HG03066 (cell line): ENCODE results near the gene GPN2.

Source experiments
- ATAC-seq: cut with Tn5 transposase; IDR thresholded peaks from one replicate; pipeline ENCODE4 v1.9.1; 2021; ENCODE audit warnings: low read depth; ENCODE audit not compliant: unreplicated experiment

GPN2 gene

DNA sequence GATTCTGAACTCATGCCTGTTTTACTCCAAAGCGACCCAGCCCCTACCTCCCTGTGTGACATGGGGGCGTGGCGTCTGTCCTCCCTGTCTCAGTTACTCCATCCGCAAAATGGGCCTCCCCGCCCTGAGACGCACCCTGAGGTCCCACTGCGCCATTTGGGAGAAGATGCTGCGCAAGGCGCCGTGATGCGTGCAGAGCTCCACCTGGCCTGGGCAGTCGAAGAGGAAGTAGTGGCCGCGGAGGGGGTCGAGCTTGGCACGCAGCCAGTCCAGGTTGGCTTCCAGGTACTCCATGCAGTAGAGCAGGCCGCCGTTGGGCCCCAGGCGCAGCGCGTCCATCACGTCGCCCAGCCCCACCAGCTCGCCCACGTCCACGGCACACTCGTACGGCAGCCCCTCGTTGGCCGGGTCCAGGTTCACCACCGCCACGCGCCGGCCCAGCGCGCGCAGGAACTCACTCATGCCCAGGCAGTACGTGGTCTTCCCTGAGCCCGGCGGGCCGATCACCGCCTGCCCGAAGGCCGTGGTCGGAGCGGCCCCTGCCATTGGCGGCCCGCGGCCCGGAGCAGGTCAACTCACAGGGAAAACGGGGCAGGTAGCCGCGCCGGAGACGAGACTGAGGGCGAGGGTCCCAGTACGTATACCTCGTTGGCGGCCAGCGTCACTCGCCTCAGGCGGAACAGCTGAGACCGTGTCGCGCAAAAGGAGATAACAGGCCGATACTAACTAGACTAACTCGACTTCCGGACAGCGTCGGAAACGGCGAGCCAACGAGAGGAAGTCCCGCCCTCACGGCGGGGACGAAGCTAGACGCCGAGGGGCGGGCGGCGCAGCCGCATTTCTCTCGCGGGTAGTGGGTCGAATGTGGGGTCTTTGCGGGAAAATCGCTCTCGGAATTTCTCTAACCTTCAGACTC is at the start of gene GPN2:
Gene GPN2 (minus strand): TSS at position 733 of the 916 bp plus-strand sequence. CDS start 187 bp downstream, at position 546.
- peak; percentile 92 for ATAC-seq

DNA sequence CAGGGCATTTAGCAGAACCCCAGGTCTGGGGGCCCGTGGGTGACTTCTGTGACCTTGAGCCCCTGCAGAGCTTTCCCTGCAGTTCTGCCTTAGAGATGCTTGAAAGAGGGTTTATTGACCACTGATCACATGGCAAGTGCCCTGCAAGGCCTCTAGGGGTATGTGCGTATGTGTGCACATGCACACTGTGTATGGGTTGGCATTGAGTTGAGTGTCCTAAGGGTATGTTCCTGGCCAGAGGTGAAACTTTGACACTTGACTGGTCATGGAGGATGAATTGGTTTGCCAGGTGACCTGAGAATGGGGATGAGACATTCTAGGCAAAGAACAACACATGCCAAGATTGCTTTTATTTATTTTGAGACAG is 48.6 kb upstream of the GPN2 start:
- ATAC-seq: no peak

- ATAC-seq: no peak
Observed at GRCh38 chr1:26938004-26938658, 48.0 kb upstream of the GPN2 start.

DNA sequence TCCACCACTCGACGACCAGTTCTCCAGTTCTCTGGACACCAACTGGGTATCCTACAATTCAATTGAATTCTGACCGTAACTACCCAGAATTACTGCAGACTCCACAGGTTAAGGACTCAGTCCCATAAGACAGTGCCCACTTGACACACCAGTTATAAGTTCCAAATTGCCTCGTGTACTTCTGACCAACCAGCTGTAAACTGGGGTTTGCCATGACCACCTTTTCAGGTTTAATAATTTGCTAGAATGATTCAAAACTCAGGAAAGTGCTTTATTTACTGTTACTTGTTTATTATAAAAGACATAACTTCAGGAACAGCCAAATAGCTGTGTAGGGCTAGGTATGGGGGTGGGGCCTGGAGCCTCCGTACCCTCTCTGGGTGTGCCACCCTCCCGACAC is 46.7 kb upstream of the GPN2 start:
- ATAC-seq: no peak

DNA sequence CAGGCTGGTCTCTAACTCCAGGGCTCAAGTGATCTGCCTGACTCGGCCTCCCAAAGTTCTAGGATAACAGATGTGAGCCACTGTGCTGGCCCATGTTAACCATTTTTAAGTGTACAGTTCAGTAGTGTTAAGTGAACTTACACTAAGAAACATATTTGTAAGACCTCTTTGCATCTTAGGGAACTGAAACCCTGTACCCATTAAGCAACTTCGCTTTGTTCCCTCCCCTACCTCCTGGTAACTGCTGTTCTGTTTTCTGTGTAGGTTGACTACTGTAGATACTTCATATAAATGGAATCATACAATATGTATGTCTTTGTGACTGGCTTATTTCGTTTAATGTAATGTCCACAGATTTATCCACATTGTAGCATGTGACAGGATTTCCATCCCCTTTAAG is 42.4 kb upstream of the GPN2 start:
- peak; percentile 54 for ATAC-seq

DNA sequence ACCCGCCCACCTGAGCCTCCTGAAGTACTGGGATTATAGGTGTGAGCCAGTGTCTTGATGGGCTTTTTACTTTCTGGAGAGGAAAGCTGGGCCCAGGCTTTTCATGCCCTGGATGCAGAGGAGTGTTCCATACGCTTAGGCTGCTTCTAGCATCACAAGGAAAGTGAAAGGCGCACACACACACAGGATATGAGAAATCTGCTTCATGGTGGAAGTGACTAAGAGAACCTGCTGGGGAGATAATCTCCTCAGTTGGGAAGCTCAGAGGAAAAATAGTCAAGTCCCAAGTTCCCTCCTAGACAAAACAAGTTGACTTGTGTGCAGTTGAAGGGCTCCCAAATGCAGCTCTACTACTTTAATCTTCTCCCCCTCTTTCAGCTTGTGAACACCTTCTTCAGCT is 33.6 kb upstream of the GPN2 start:
- ATAC-seq: no peak

DNA sequence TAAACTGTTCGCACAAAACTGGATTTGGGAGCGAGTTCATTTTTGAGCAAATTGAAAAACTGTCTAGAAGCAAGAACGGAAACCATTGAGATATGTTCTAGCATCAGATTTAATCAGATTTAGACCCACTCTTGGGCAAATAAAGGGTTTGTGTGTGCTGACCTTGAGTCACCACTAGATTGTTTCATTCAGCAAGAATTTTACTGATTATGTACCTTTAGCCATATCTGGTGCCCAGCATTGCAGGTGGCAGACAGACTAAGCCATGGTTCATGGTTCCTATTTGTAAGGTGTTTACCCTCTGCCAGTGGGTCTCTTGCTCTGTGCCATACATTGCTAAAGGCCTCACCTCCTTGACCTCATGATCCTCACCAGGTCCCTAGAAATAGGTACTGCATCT is 32.8 kb upstream of the GPN2 start:
- no peak for ATAC-seq

- ATAC-seq: no peak
Observed at GRCh38 chr1:26922431-26922729, 32.3 kb upstream of the GPN2 start.

GRCh38 chr1:26921540-26922430 is 31.7 kb upstream of the GPN2 start, which contains the start of gene NUDC:
Gene NUDC, plus strand, starts transcription at chr1:26921743. Its CDS starts 106 bp downstream, at chr1:26921849.
- peak; percentile 98 for ATAC-seq

- ATAC-seq: no peak
Observed at GRCh38 chr1:26921126-26921539, 31.1 kb upstream of the GPN2 start.

DNA sequence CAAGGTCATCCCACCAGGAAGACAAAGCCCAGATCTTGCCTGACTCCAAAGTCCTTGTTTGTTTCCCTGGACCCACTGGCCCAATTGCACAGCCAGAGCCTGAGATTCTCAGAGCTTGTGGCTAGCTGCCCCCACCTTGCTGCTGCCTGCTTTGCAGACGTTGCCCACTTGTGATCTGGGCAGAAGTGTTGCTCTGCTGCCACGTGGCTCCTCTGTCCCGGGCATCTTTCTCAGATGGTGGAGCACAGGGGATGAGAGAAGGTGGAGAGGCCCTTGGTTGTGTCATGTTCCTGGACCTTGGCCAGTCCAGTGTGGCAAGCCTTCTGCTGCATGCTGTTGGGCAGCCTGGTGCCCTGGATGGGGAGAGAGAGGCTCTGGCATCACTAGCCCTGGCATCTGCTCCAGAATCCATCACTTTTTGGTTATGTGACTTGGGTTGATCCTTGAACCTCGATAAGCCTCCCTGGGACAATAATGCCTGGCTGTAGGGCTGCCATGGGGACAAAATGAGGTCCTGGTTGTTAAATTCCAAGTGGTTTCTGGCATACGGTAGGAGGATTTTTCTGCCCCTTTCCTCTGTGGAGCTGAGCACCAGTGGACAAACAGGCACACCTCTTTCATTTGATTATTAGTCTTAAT is 25.2 kb upstream of the GPN2 start:
- no peak for ATAC-seq

- no peak for ATAC-seq
Observed at GRCh38 chr1:26913754-26914619, 23.9 kb upstream of the GPN2 start, which contains the start of gene NR0B2. Gene NR0B2, minus strand, starts transcription at chr1:26913975. Its CDS starts 35 bp downstream, at chr1:26913940.

- ATAC-seq: no peak
Observed at GRCh38 chr1:26913389-26913753, 23.3 kb upstream of the GPN2 start.

GRCh38 chr1:26912147-26912490 is 22.0 kb upstream of the GPN2 start:
- no peak for ATAC-seq

DNA sequence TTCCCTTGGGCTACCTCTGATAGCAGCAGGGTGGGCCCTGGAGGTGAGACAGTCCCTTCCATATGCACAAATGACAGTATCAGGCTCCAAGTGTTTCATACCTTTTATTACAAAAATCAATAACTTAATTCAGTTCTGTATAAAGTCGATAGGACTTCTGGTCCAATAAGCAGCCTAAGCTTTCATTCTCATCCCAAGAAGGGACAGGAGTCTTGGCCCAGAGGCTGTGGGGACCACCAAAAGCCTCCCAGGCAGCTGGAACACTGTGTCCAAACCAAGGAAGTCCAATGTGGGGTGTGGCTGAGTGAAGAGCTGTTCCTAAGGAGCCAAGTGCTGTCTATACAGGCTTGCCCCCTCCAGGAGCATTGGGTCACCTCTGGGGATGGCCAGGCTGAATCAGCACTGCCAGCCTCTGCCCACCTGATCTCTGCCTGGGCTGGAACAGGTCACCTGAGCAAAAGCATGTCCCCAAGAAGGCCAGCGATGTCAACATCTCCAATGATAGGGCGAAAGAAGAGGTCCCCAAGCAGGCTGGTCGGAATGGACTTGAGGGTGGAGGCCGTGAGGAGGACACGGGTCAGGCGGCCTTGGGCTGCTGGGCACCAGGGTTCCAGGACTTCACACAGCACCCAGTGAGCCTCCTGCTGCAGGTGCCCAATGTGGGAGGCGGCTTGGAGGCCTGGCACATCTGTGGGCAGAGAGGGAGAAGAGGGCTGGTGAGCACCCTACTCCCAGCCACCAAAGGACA is 21.5 kb upstream of the GPN2 start:
- ATAC-seq: no peak

GRCh38 chr1:26910343-26911160 is 20.5 kb upstream of the GPN2 start:
- no peak for ATAC-seq

GRCh38 chr1:26909951-26910342 is 19.9 kb upstream of the GPN2 start:
- no peak for ATAC-seq
